ENCODE measurements around the gene AK1.

Gene AK1

DNA sequence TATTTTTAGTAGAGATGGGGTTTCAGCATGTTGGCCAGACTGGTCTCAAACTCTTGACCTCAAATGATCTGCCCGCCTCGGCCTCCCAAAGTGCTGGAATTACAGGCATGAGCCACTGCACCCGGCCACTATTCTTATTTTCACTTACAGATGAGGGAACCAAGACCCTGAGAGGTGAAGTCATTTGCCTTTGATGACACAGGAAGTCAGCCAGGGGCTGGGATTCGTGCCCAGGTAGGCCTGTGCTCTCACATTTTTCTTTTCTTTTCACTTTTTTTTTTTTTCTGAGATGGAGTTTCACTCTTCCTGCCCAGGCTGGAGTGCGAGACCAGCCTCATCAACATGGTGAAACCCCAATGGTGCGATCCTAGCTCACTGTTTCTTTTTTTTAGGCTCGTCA lies 45.2 kb downstream of the AK1 start:
- DNase-seq (ENCODE audit: low read depth) = no peak
- TF ChIP-seq, protein P1, sequence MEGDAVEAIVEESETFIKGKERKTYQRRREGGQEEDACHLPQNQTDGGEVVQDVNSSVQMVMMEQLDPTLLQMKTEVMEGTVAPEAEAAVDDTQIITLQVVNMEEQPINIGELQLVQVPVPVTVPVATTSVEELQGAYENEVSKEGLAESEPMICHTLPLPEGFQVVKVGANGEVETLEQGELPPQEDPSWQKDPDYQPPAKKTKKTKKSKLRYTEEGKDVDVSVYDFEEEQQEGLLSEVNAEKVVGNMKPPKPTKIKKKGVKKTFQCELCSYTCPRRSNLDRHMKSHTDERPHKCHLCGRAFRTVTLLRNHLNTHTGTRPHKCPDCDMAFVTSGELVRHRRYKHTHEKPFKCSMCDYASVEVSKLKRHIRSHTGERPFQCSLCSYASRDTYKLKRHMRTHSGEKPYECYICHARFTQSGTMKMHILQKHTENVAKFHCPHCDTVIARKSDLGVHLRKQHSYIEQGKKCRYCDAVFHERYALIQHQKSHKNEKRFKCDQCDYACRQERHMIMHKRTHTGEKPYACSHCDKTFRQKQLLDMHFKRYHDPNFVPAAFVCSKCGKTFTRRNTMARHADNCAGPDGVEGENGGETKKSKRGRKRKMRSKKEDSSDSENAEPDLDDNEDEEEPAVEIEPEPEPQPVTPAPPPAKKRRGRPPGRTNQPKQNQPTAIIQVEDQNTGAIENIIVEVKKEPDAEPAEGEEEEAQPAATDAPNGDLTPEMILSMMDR (conservative IDR thresholded peaks at IDR 0.05; ENCODE audit: control insufficient read depth, insufficient read depth, low read depth, low read length) = no peak
- H3K4me3 ChIP-seq (ENCODE audit: control insufficient read depth, low read depth, low read length) = no peak overlapping the region

- TF ChIP-seq, protein P1 (conservative IDR thresholded peaks at IDR 0.05; ENCODE audit: control insufficient read depth, insufficient read depth, low read depth, low read length) = no peak
- no peak overlapping the region for H3K4me3 ChIP-seq (ENCODE audit: control insufficient read depth, low read depth, low read length)
- no peak for DNase-seq (ENCODE audit: low read depth)
These were observed 48.1 kb downstream of the AK1 start for GRCh38 chr9:127829205-127829906.

- no peak overlapping the region for H3K4me3 ChIP-seq (ENCODE audit: control insufficient read depth, low read depth, low read length)
- TF ChIP-seq, protein P1 (conservative IDR thresholded peaks at IDR 0.05; ENCODE audit: control insufficient read depth, insufficient read depth, low read depth, low read length) = no peak
- DNase-seq (ENCODE audit: low read depth) = peak; percentile 55
These were observed 49.0 kb downstream of the AK1 start for GRCh38 chr9:127828262-127829031.

GRCh38 chr9:127826253-127826913 lies 51.1 kb downstream of the AK1 start:
- no peak overlapping the region for H3K4me3 ChIP-seq (ENCODE audit: control insufficient read depth, low read depth, low read length)
- DNase-seq (ENCODE audit: low read depth) = no peak
- TF ChIP-seq, protein P1 (conservative IDR thresholded peaks at IDR 0.05; ENCODE audit: control insufficient read depth, insufficient read depth, low read depth, low read length) = no peak

DNA sequence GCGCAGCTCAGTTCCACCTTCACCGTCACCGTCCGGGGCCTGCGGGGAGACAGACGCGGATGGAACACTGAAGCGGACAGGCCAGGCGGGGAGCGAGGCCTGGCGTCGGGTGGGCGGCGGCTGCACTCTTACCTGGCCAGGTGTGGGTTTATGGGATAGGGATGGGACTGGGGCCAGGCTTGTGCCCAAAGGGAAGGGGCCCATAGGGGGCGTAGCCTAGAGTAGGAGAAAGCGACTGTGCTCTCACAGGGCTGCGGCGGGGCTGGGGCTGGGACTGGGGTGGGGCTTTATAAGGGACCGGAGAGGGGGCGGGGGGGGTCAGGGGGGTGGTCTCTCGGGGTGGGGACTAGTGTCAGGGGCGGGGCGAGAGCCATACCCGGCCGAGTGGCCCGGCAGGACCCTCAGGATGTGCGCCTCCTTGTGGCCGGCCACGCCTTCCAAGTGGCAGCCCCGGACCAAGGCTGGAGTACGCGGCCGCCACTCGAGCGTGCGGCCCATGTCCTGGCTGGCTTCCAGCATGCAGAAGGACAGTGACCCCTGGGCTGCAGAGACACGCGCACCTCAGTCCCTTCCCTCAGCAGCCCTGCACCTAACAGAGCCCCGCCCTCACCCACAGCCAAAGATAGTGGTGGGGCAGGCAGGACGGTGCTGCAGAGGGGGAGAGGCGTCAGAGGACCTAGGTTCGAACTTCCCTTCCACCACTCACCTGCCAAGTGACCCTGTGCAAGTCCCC lies 52.0 kb downstream of the AK1 start:
- H3K4me3 ChIP-seq (ENCODE audit: control insufficient read depth, low read depth, low read length) = no peak overlapping the region
- TF ChIP-seq, protein P1 (conservative IDR thresholded peaks at IDR 0.05; ENCODE audit: control insufficient read depth, insufficient read depth, low read depth, low read length) = no peak
- DNase-seq (ENCODE audit: low read depth) = no peak

DNA sequence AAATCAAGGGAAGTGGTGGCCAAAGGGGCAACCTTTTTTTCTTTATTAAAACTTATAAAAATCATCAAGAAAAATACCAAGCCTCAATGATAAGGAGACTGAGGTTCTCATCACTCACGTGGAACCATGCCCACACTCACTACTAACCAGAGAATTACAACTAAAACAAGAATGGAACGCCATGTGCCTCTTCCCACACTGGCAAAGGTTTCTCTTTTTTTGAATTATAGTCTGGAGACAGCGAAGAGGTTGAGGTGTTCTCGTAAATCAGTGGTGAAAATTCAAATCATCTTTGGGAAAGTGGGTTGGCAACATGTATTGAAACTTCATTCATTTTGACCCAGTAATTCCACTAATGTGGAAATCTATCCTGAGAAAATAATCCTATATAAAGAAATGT lies 55.4 kb downstream of the AK1 start:
- no peak for DNase-seq (ENCODE audit: low read depth)
- no peak overlapping the region for H3K4me3 ChIP-seq (ENCODE audit: control insufficient read depth, low read depth, low read length)
- TF ChIP-seq, protein P1 (conservative IDR thresholded peaks at IDR 0.05; ENCODE audit: control insufficient read depth, insufficient read depth, low read depth, low read length) = no peak
